Stimulated activated CD4-positive, alpha-beta T cell treated with anti-CD3 and anti-CD28 coated beads, Interleukin-2, amount 100 ng/mL, for 4 hours (primary cell): ENCODE results near the gene HOMER1.
"Not testable (repeated sequence)": the region's sequence is repeated elsewhere in the genome, so short reads cannot be mapped to it uniquely, and the experiment has no call there.

Experiments used
- DNase-seq: peaks from one replicate; pipeline ENCODE4 v3.0.0-alpha.2; 2020; ENCODE audit warnings: low read depth

The HOMER1 gene

GRCh38 chr5:79417495-79417894 is 96.4 kb downstream of the HOMER1 start:
- no peak for DNase-seq

DNA sequence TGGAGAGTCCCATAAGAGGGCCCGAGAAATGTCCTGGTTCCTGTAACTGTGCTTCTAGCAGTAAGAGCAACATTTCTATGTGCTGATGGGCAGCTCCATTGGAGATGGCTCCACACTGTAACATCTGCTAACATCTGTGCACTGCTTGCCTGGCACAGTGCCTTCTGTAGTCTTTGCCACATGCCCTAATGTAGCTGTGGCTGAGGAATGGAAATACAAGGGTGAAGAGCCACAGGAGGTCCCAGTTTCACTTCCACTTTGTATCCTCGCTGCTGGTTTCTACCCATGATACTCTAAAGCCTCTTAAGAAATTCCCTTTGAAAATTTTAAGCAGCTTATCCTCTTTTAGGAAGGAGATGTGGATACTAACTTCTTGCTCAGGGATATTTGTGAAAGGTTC is 97.4 kb downstream of the HOMER1 start:
- DNase-seq, result no peak

DNA sequence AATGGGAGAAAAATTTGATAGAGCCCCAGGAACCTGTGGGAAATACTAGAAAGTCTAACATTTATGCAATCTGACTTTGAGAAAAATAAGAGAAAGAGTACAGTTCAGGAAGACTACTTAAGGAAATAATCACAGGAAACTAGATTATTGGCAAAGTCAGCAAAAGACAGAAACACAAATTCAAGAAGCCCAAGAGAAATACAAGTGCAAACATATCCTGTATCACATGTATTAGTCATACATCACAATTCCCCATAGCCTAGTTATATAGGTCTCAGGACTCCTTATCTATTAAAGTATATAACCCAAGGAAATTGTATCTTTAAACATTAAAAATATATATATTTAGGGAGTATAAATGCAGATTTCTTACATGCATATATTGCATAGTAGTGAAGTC is 100.8 kb downstream of the HOMER1 start:
- DNase-seq, result no peak

DNA sequence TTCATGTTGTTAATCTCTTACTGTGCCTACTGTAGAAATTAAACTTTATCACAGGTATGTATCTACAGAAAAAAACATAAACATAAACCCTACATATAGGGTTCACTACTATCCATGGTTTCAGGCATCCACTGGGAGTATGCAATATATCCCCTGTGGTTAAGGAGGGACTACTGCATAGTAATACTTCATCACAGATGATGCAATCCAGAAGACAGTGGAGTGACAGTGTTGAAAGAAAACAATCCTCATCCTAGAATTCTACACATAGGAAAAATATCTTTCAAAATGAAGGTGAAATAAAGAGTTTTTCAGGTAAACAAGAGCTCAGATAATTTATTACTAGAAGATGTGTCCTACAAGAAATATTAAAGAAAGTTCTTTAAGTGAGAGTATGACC is 105.9 kb downstream of the HOMER1 start:
- DNase-seq, result no peak

- DNase-seq, result no peak
These were observed 106.3 kb downstream of the HOMER1 start for GRCh38 chr5:79407591-79407990.

DNA sequence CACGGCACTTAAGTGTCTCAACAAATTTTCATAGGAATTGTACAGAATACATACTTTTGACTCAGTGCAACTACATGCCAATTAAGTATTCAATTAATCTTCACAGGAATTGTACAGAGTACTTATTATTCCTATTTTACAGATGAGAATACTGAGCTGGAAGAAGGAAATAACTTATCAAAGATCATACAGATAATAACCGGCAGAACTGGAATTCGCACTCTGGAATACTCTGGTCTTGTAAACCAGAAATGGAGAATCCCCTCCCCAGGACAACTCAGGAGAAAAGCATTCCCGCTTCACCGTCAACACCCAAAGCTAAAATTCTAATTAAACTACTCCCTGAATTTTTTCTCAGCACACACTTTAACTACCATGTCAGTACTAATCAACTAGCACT is 112.7 kb downstream of the HOMER1 start:
- DNase-seq, result no peak

GRCh38 chr5:79399046-79399445 is 114.9 kb downstream of the HOMER1 start:
- no peak for DNase-seq

GRCh38 chr5:79397080-79397479 is 116.9 kb downstream of the HOMER1 start:
- DNase-seq, result no peak

GRCh38 chr5:79396265-79396664 is 117.7 kb downstream of the HOMER1 start:
- no peak for DNase-seq

- DNase-seq, result no peak
These were observed 118.6 kb downstream of the HOMER1 start for GRCh38 chr5:79395296-79395695.

- DNase-seq, result no peak
These were observed 121.2 kb downstream of the HOMER1 start for GRCh38 chr5:79392776-79393175.

DNA sequence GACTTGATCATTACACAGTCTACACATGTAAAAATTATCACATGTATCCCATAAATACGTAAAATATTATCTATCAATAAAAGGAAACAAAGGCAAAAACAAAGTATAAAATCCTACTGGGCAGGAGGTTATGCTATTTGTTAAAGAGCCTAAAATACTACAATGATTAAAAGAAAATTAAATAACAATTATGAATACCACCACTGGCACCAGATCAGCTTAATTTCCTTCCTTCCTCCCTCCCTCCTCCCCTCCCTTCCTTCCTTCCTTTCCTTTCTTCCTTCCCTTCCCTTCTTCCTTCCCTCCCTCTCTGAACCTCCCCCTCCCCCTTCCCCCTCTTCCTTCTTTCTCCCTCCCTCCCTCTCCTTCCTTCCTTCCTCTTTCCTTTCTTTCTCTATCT is 127.3 kb downstream of the HOMER1 start:
- DNase-seq, result no peak

DNA sequence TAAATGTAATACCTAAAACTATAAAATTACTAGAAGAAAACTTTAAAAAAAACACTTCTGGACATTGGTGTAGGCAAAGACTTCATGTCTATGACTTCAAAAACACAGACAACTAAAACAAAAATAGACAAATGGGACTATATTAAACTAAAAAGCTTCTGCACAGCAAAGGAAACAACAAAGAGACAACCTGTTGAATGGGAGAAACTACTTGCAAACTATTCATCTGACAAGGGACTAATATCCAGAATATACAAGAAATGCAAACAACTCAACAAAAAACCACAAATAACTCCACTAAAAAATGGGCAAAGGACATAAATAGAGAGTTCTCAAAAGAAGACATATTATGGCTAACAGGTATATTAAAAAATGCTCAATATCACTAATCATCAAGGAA is 128.8 kb downstream of the HOMER1 start:
- not testable (repeated sequence) for DNase-seq

GRCh38 chr5:79378510-79379186 is 135.3 kb downstream of the HOMER1 start:
- no peak for DNase-seq

- DNase-seq, result no peak
These were observed 156.5 kb downstream of the HOMER1 start for GRCh38 chr5:79357398-79357797.

- no peak for DNase-seq
These were observed 164.1 kb downstream of the HOMER1 start for GRCh38 chr5:79349881-79350280.

DNA sequence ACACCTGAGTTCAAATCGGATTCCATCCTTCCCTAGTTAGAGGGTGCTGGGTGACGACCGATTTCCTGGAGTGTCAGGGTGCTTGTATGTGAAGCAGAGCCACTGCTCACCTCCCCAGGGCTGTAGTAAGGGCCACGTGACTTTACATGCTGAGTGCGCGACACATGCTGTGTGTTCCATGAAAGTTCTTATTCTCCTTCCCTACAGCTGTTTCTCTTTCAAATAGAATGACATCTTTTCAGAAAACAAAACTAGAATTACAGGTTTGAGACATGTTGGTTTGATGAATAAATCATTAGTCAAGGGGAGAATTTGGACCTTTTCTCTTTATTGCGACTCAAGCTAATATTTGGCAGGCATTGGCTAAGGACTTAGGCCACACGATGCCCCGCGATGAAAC is 164.9 kb downstream of the HOMER1 start:
- no peak for DNase-seq

- no peak for DNase-seq
These were observed 167.5 kb downstream of the HOMER1 start for GRCh38 chr5:79346420-79346824.

GRCh38 chr5:79333852-79334557 is 179.9 kb downstream of the HOMER1 start:
- no peak for DNase-seq

DNA sequence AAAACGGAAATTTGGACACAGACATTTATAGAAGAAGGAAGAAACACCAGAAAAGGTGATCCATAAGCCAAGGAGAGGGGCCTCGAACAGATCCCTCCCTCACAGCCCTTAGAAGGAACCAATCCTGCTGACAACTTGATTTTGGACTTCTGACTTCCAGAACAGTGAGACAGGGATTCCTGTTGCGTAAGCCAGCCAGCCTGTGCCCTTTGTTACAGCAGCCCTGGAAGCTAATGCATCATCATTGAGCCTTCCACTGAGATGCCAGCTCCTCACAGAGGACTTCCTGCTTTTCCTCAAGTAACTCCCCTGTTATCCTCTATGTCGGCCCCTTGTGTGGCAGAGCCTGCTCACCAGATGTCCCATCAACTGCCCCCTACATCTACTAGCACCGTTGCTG is 183.9 kb downstream of the HOMER1 start:
- DNase-seq, result no peak

- DNase-seq, result no peak
These were observed 184.5 kb downstream of the HOMER1 start for GRCh38 chr5:79329453-79329852.
